Lower leg skin (tissue), 3 donors: Measurements from ENCODE around the gene TMED8.

ENCODE experiments used
- CTCF ChIP-seq, 3 donors: fragments of 450-650 bp; IDR thresholded peaks; one replicate each; pipeline ENCODE4 v1.5.1; 2016; ENCODE audit warnings: antibody characterized with exemption in 3 of 3, mild to moderate bottlenecking in 3 of 3, moderate library complexity in 2 of 3
- POLR2A ChIP-seq, 2 donors: fragments of 450-650 bp; IDR thresholded peaks; one replicate each; pipeline ENCODE4 v1.6.1; 2016 to 2017; ENCODE audit warnings: antibody characterized with exemption in 2 of 2, mild to moderate bottlenecking in 1 of 2, moderate library complexity in 1 of 2

GRCh38 chr14:77403768-77404167 lies 26.9 kb upstream of the TMED8 start:
- TF ChIP-seq POLR2A (IDR thresholded peaks at IDR 0.05), result no peak
- no peak for TF ChIP-seq CTCF (IDR thresholded peaks at IDR 0.05)
